Stimulated activated CD8-positive, alpha-beta memory T cell treated with anti-CD3 and anti-CD28 coated beads, Interleukin-7, amount 100 ng/mL, for 4 hours (primary cell): ENCODE data around the gene TUBB.
A peak's percentile ranks its signal among the peaks of the same experiment; 100 is the strongest.

Source experiments
- DNase-seq, 2 donors: peaks; one replicate each; pipeline ENCODE4 v3.0.0-alpha.2; 2020; ENCODE audit warnings: low read depth in 2 of 2

The TUBB gene

DNA sequence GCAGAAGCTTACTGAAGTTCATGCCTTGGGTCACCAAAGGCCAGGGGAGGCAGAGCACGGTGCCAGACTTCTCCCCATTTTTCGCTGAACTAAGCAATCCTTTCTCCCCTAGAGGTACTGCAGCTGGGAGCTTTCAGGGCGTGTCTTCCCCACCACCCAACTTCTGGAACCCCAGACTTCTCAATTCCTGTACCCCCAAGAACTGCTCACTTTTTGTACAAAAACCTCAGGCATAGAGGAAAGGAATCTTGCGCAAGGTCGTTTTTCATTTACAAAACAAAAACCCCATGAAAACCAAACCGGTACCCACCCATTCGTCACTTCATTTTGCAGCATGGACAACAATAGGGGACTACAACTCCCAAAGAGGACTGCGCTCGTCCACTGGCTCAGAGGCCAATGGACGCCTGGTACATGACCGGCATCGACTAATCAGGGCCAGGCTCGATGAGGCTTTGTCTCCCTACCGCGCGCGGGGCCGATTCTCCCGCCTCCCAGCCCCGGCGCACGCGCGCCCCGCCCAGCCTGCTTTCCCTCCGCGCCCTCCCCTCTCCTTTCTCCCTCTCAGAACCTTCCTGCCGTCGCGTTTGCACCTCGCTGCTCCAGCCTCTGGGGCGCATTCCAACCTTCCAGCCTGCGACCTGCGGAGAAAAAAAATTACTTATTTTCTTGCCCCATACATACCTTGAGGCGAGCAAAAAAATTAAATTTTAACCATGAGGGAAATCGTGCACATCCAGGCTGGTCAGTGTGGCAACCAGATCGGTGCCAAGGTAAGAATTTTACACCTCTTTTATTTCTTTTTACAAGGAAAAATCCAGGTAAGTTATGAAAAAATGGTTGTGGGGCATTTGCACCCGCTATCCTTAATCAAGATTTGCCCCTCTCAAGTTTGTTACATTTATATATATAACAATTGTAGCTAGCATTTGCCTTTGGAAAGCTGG is at the start of gene TUBB:
TSS of gene TUBB (plus strand) at position 562 of the 947 bp plus-strand sequence. CDS start at position 717, 155 bp downstream.
- DNase-seq, result peak; percentile 85 to 94

DNA sequence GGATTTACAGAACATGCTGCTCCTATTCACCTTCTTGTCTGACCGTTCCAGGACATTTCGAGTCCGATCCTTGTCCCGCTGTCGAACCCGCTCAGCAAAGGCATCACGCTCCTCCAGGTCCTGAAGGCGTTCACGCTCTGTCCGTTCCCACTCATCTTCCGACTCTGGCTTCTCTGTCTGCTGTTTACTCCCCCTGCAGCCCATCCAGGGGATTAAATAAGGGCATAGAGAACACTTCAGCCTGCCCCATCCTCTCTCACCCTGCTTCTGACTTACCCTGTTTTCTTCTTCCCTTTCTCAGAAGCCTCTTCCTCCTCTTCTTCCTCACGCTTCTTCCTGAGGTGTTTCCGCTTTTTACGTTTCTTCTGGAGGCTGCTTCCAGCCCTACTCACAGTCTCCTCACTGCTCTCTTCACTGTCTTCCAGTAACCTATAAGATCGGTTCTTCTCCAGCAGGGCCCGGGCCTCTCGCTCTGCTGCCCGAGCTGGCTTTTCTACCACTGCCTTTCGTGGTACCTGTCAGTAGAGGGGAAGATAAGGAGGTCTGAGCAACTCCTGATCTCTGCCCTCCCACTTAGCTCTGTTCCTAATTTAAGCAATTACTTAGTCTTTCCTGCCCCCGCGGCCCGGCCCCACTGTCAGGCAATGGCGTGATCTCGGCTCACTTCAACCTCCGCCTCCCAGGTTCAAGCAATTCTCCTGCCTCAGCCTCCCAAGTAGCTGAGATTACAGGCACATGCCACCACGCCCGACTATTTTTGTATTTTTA is 49.2 kb upstream of the TUBB start:
- no peak for DNase-seq

DNA sequence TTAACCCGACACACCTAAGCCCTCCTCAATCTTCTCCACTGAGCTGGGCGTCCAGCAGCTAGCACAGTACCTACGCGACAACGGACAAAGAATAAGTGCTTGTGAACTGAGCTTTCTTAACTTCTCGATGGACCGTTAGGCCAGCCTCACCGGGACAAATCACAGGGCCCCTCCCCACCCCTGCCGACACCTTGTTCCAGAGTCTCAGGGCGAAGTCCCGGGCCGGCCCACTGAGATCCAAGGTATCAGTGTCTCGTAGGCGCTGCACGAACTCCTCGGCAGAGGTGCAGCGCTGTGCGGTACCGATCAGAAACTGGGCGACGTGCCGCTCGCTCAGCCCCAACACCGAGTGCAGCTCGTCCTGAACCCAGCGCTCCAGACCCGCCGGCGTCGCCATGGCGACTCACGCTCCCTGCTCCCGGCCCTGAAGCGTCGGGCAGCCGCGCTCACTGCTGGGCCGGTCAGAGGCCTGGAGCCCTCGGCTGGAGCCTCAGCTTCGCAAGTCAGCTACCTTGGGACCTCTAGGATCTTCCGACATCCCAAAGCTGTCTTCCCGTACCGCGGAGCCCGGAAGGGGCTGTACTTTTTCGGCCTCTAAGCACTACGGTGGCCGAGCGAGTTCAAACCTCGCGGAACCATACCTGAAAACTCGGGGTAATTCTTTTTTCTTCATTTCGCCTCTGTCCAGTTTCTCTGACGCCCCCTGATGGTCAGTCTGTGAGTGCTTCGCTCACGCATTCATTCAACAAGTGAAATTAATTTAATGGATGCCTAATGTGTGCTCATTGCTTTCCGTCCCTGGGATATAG is 47.5 kb upstream of the TUBB start, which contains the start of gene DHX16:
TSS of gene DHX16 (minus strand) at position 562 of the 809 bp plus-strand sequence. CDS start at position 397, 165 bp downstream.
- peak; percentile 84 to 85 for DNase-seq

DNA sequence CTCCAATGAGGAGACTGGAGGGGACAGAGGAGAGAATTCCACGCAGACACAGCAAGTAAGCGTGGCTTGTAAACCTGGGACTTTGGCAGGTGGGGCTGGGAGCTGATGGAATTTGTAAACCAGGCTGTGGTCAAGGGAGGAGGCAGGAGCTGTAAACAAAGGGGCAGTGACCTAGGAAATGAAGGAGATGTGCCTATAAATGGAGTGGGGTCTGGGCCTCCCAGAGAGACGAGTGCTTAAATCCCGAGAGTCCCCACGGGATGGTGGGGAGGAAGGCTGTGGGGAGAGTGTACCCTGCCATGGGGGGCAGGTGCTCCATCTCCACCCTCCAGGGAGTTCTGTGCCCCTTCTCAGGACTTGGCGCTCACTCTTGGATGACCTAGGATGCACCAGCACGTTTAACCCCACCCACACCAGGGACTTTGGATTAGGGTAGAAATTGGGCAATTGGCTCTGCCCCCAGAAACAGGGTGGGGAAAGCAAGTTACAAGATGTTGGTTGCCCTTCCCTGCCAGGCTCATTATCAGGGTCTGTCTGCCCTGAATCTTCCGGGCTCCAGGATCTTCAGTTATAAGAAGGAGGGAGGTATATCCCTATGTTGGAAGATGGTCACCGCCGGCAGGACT is 43.4 kb upstream of the TUBB start:
- DNase-seq, result no peak

DNA sequence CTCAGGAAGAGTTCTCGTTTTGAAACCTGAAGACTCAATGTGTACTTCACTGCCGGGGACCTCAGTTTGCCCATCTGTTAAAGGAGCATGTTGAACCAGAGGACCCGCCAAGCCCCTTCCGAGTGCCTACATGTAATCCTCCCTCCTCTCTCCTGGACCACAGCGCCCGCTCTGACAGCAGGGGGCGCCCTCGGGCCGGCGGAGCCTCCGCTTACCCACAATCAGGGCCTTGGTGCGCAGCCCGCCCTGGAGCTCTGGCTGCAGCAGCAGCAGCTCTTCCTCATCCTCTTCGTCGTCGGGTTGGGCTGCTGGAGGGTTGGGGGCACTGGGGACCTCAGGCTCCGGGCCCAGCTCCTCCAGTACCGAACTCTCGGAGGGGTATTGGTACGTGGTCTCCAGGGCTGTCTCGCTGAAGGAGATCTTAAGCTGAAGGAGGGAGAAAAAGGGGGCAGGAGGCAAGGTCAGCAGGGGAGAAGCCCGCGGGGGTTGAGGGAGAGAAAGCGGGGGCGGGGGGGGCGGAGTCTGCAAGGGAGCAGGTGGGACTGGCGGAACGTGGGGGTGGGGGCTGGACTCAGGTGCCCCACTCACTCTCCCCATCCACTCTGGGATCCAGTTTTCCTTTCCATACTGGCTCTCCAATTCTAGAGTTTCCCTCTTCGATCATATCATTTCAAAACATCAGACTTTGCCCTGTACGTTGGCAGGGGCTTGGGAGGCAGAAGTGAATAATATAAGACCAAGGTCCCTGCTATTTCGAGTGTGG is 41.0 kb upstream of the TUBB start:
- DNase-seq, result peak; percentile 72 to 82

DNA sequence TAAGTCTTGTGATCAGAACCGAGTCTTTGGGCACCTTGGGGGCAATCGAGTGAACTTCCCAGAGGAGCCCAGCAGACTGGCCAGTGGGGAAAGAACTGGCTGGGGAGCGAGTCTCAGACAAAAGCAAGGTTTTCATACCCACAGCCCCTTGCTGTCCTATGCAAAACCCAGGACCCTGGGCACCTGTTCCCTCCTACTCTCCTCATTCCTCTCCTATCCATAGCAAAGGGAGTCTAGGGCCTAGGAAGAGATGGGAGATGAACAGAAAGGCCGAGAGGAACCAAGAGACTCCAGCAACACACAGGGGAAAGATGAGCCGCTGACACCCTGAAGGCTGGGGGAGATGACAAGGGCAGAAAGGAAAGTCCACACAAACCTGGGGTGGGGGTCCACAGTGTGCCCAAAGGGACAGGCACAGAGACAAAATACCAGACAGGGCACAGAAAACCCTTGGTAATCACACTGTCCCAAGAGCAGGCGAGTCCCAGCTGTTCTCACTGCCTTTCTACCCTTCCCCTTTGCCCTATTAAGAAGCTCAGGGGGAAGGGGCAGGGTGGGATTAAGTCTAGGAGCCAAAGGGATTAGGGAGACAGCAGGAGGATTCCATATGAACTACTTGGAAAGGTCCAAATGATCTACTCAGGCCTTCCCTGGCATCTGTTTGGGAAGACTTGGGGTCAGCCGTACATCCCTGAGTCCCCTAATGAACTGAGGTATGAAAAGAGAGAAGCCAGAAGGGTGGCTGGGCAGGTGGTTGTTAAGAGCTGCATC is 40.2 kb upstream of the TUBB start:
- DNase-seq, result no peak

DNA sequence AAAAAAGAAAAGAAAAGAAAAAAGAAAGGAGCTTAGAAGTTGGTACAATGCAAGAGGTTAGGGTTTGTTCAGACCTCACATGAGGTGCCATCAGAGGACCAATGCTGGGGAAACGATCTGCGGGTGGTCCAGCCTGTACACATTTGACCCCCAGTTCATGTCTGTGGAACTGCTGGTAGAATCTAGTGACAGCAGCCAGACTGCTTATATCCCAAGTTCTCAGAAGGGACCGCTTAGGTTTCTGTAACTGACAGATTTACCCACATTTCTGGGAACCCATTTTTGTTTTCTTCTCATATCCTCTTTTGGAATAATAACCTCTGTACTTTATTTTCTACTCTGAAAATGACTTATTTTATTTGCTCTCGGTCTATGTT is 38.4 kb upstream of the TUBB start:
- no peak for DNase-seq

DNA sequence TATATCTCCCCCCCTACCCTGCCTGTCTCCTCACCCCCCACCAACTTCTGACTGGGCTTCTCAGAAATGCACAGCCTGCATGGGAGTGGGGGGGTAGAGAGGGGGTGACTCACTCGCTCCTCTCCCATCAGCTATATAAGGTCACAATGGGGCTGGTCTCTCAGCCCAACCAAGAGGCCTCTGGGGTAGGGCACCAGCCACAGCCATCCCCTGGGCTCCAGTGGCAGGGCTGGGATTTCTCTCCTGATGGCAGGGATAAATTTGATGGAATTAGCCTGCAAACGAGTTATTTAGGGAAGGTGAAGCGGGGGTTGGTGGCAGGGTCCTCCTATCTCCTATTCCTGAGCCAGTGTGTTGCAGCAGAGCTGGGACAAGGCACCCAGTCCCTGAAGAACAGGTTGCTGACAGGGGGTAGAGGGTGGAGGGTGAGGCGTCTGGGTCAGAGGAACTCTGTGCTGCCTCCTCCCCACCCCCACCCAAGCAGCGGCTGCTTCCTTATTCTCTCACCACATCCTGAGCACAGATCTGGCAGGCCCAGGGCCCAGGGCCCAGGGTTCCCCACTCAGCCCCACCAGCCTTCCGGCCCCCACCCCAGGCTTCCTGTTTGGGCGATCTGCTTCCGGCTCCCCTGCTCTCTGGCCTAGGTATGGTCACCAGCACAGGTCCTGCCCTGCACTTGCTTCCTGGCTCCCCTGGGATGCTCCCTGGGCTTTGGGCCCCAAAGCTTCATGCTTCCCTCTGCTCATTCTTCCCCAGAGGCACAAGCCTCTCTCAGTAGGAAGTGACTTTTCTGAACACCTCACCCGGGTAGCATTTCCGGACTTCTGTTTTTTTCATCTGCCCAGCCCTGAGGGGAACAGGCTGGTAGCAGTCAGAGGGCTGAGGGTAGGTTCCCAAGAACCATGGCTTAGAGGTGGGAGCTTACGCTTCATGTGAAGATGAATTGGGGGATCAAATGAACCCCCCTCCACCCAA is 37.7 kb upstream of the TUBB start:
- peak; percentile 82 to 87 for DNase-seq

DNA sequence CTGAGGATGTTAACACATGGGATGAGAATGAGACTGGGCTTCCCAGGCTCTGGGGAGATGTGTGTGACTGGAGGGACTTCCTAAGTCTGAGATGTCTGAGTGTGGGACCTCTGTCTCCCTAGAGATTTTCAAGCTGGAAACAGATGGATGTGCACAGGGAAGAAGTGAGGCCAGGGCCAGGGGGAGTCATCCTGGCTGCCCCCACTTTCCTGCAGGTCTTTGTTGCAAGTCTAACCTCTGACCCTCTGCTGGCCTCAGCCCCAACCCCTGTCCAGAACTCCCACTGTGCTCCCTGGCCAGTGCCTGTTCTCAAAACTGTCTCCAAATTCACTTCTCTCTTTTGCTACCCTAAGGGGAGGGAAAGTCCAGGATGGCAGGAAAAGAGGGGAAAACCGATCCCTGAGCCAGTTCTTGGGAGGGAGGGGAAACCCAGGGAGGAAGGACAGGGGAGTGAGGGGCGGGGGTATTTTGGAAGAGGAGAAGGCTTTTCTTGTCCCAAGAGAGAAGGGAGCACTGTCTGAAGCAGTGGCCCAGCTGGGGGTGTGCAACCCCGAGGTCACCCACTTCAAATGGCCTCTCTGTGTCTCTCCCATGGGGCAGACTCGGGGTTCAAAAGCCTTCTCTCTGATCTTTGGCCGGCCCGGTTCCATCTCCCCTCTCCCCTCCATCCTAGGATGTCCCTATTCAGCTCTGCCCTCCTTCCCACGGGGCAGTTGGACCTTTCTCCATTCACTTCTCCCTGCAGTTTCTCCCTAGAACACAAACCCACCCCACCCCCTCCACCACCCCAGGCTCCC is 36.8 kb upstream of the TUBB start:
- no peak for DNase-seq

DNA sequence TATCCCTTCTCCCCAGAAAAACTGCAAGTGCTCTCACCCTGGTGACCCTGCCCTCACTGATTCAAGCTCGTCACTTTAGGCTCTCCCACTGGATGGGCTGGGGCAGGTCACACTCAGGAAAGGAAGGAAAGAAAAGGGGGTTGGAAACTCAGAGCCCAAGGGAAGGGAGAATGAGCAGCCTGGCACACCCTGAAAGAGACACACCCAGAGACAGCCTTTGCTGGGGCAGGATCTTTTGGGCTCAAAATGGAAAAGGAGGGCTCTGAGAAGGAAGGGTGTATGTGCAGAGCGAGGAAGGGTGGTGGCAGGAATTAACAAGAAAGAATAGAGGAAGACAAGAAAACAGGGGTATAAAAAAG is 36.2 kb upstream of the TUBB start:
- DNase-seq, result no peak

DNA sequence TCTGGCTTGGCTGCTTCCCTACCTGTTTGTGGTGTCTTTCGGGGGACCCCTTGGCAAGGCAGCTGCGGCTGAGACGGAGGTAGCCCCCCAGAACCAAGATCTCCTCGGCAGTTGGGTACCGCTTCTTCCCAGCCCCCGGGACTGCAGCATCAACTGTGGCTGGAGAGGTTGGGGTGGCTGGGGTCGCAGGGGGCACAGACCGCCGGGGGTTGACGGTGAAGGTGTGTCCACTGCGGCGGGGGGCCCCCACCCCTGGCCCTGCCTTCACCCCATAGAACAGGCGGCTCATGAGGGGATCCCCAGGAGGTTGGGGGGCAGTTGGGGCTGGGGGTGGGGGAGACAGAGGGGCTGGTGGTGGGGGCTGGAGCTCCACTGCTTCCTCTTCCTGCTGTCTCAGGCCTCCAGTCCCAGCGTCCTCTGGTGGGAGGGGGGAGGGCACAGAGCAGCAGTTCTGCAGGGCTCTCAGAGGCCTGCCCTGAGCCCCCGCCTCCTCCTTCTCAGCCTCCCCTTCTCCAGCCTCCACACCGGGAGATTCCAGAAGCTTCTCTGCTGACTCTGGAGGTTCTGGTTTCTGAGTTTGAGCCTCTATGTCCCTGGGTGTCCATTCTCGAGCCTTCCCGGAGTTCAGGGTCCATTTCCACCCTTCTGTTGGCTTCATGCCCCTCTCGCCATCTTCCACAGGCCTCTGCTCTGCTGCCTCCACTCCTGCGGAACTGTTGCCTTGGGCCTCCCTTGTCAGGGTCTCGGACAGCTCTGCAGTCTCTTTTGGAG is 35.6 kb upstream of the TUBB start:
- DNase-seq, result peak; percentile 29 to 52

DNA sequence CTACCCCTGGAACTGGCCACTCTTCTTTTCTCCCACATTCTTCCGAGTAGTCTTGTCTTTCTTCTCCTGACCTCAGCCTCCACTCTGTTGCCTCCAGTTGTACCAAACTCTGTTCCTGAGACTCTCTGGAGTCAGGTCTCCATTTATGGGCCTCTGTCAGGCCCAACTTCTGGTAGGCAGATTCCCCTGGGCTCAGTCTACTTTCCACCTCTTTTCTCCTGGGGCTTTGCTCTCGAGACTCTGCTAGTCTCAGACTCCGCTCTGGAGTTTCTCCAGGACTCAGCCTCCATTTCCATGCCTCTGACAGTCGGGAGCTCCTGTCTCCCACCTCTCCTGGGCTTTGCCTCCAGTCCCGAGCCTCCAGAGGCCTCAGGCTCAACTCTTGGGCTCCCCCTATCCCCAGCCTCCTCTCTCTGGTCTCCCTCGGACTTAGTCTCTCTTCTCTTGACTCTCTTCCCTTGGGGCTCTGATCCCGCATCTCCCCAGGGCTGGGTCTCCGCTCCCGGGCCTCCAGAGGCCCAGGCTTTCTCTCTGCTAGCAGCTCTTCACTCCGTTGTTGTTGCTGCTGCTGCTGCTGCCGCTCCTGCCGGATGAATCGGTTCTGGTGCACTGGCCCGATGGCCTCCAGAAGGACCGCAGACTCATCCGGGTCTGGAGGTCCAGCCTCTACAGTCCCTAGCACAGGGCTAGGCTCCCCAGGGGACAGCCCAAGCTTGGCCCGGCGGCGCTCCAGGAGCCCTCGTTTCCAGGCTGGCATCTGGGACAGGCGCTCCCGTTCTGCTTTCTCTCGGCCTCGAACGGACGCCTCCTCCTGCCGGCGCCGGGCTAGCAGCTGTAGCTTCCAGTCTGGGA is 34.8 kb upstream of the TUBB start:
- no peak for DNase-seq

DNA sequence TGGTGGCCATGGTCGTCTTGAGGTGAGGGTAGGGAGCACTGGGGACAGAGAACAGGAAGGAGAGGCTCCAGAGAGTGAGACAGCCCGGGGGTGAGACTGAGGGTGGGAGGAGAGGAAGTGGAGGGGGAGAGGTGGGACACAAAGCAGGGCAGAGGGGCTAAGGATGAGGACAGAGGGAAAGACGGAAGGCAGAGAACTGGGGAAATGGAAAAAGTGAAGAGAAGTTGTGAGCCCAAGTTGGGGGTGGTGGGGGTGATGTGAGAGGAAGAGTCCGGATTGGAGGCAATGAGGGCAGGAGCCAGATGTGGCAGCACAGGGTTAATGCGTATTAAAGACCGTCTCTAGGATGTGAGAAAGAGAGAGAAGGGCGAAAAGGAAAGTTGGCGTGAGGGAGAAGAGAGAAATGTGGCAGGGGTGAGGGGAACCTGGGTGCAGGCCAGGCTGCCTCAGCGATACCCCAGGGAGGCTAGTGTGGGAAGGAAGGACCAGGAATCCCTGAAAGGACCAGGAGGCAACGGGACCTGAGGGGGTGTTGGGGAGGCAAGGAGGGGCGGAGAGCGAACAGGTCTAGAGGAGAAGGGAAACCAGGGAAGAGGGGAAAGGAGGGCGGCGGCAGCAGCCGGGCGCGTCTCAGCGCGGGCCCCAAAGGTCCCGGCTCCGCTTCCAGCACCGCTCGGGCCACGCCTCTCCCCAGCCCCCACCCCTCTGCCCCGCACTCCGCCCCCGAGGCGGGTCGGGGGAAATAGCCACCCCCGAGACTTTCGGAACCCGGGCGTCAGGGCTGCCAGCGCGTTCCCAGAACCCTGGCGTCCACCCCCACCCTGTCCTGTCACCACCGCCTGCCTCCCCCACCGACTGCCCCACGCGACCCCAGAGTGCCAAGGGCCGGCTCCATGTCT is 33.9 kb upstream of the TUBB start, which contains the start of gene PPP1R18:
TSS of gene PPP1R18 (minus strand) at position 637 of the 899 bp plus-strand sequence. CDS start at position 10, 627 bp downstream.
- peak; percentile 81 to 86 for DNase-seq

DNA sequence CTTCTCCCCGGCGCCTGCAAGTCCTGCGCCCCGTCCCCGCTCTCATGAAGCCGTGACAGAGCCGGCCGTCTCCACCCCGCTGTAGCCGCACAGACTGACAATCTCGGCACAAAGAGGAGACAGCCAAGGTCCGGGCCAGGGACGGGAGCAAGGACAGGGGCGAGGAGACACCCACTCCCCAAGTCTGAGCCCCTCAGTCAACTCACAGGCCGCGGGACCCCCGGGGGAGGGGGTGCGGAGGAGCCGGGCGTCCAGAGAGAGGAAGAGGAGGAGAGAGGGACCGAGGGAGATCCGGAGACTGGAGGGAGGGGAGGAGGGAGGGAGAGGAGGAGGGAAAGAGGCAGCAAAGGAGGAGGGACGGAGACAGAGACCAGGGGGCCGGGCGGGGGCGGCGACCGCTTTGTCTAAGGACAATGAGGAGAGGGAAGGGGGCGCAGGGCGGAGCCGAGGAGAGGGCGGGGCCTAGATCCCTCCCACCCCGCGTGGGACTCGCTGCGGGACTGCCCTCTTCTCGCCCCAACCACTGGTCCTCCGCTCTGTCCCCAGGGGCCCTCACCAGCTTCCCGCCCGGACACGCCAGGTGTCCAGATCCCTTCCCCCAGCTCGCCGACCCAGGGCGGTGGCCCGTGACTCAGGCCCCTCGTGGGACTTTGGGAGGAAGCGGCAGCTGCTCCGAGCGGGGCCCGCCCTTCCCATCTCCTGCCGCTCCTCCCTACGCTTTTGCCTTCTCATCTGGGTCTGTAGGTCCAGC is 33.1 kb upstream of the TUBB start:
- peak; percentile 71 to 80 for DNase-seq
